ENCODE measurements around the gene TBC1D23.
"Not testable (repeated sequence)": the region's sequence is repeated elsewhere in the genome, so short reads cannot be mapped to it uniquely, and the experiment has no call there.

The TBC1D23 gene

GRCh38 chr3:100306695-100307094 is 45.9 kb downstream of the TBC1D23 start:
- no peak for DNase-seq (ENCODE audit: low spot score)

DNA sequence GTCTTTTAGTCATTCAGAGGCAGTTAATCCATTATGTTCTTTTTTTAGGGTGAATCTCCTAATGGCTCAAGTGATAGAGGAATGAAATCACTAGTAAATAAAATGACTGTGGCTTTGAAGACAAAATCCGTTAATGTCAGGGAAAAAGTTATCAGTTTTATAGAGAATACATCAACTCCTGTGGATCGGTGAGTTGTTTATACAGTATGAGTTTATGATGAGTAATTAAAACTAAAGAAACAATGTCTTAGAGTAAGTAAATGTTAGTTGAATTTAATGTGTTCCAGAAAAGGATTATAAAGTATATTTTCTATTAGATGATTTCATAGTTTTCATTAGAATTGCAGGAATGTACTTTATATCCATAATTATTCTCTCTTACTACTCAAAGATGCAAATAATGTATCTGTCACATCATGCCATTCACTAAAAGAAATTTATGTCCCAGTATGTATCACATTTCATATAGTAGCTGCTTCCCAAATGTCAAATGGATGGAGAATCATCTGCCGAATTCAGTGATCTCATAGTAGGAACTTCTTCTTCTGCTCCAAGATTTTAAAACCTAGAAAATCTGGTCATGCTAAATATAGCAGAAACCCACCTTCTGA is 49.7 kb downstream of the TBC1D23 start:
- DNase-seq (ENCODE audit: low spot score), result no peak

DNA sequence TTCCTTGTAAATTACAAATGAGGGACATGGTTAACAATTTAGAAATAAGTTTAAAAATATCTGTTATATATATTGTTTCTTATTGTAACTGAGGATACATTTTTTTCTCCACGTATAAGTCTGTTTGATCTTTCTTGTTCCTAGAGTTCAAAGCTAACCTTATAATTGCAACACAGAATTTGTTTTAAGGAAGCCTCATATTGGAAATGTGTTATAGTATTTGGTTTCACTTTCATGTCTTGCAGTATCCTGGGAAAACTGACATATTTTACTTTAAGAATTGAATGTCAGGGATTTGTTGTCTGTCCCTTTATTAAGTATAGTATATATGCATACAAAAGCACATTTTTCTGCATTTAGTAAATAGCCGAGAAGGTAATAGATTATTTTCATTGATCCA is 50.2 kb downstream of the TBC1D23 start:
- no peak for DNase-seq (ENCODE audit: low spot score)

GRCh38 chr3:100316641-100317069 is 55.9 kb downstream of the TBC1D23 start:
- peak; percentile 55 for DNase-seq (ENCODE audit: low spot score)

DNA sequence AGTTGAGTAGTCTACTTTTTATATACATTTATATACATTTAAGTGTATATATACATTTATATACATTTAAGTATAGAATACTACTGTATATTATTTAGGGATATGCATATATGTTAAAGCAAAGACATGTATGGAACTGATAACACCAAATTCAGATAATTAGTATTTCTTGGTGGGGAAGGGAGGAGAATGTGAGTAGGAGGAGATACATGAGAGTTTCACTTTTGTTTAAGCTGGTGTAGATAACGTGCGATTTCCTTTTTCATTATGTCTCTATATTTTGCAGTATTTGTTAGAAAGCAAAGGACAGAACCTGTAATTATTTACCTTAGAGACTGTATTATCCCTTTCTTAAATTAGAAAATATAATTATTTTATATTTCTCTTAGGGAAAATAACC is 57.1 kb downstream of the TBC1D23 start:
- no peak for DNase-seq (ENCODE audit: low spot score)

DNA sequence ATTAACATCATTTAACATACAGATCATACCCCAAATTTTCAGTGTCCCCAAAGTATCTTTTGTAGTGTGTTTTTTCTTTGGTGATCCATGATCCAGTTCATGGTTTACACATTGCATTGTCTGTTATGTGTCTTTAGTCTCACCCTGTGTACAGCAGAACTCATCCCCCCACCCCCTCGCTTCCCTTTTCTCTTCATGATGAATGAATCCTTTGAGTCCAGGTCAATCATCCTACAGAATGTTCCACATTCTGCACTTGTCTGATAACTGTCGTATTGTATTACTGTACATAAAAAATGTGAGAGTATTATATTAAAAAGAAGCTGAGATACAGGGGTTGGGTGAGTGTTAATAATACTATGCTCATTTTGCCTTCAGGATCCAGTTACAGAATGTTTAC is 59.2 kb downstream of the TBC1D23 start:
- DNase-seq (ENCODE audit: low spot score), result peak; percentile 25

- DNase-seq (ENCODE audit: low spot score), result no peak
Measured at GRCh38 chr3:100324044-100324443, 63.3 kb downstream of the TBC1D23 start.

GRCh38 chr3:100325827-100326226 is 65.0 kb downstream of the TBC1D23 start:
- DNase-seq (ENCODE audit: low spot score), result no peak

DNA sequence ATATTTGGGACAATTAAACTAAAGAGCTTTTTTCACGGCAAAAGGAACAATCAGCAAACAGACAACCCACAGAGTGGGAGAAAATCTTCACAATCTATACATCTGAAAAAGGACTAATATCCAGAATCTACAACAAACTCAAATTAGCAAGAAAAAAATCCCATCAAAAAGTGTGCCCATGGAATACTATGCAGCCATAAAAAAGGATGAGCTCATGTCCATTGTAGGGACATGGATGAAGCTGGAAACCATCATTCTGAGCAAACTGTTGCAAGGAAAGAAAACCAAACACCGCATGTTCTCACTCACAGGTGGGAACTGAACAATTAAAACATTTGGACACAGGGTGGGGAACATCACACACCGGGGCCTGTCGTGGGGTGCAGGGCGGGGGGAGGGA is 66.6 kb downstream of the TBC1D23 start:
- not testable (repeated sequence) for DNase-seq (ENCODE audit: low spot score)

DNA sequence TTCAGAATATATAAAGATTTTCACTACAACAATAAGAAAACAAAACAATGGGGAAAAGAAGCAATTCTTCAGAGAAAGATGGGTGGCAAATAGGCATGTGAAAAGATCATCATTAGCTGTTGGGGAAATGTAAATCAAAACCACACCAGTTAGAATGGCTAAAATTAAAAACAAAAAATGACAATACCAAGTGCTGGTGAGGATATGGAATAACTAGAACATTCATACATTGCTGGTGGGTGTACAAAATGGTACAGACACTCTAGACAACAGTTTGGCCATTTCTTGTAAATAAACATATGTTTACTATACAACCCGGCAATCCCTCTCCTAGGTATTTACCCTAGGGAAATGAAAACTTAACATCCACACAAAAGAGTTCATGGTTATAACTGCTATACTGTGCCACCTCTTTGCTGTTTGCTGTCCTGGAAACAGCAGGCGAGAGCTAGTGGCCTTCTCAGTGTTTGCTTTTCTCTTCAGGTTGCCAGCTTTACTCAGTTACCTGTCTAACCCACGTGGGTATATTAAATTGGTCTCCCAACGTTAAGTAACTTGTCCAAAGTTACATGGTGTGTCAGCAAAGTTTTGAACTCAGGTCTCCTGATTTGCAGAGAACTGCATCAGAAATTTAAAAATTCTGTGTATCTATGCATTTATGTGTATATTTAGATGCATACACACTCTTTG is 69.2 kb downstream of the TBC1D23 start:
- no peak for DNase-seq (ENCODE audit: low spot score)

DNA sequence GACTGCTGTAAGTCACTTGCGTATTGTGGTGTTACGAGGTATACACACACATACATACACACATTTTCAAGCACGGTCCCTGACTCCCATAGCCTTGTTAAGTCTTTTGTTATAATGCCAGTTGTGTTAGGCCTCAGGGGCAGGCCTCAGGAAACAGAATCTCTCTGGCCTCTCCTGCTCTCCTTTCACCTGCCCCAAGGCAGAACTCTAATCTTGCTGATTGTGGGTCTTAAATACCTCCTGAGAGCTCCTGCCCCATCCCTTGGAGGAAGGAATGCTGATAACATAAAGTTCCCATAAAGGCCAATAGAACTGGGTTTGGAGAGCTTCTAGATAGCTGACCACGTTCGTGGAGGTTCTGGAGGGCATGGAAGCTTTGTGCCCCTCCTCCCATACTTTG is 69.9 kb downstream of the TBC1D23 start:
- no peak for DNase-seq (ENCODE audit: low spot score)

GRCh38 chr3:100331660-100332059 is 70.9 kb downstream of the TBC1D23 start:
- no peak for DNase-seq (ENCODE audit: low spot score)

GRCh38 chr3:100333051-100333450 is 72.3 kb downstream of the TBC1D23 start:
- no peak for DNase-seq (ENCODE audit: low spot score)

DNA sequence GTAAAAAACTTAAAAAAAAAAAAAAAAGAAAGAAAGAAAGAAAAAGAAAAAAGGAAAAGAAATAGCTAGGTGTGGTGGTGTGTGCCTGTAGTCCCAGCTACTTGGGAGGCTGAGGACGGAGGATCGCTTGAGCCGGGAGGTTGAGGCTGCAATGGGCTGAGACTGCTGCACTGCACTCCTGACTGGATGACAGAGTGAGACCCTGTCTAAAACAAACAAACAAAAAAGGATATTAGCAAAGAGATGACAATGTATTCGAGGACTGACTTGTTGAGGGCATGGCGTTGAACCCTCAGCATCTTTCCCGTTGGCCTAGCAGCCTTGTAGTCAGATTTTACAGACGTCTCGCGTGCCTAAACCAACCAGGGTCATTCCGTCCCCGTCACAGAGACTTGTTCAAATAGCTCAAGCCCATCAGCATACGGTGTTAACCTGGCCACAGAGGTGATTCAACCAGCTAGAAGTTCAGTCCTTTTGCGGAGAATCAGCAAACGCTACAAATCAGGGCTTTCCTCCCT is 73.2 kb downstream of the TBC1D23 start:
- peak; percentile 17 for DNase-seq (ENCODE audit: low spot score)

DNA sequence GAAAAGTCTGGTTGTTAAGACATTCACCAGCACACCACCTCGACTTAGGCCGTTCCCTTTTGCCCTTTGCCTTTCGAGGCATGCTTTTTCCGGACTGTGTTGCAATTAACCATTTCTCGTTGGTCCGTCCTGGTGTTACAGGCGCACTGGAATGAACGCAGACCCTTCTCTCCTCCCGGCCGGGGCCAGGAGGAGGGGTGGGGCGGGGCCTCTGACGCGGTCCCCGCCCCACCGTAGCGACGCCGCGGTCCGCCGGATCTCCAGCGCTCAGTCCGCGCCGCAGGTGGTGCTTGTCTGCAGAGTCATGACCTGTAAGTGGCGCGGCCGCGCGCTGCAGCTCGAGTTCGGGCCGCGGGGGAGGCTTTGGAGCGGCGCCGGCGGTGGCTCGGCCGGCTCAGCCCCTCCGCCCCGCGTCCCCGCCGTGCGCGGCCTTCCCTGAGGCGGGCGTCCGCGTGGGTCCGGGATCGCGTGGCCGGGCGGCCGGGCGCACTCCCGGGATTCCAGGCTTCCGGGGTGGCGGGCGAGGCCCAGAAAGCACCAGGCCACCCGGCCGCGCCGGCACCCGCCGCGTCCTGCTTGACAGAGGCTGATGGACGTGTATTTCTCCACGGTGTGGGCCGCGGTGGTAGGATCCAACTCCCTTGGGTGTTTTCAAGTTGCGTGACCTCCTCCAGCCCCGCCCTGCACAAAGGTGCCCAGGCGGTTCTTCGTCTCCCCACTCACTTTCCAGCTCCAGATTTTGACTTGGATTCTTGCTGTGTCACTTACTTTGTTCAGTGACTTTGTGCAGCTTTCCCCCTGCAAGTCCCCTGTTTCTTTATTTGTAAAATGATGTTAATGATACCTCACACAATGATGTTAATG is 73.9 kb downstream of the TBC1D23 start, which contains the start of gene NIT2:
NIT2 (plus strand) TSS at position 270 of the 864 bp plus-strand sequence; CDS start at position 305, 35 bp downstream.
- peak; percentile 56 for DNase-seq (ENCODE audit: low spot score)

DNA sequence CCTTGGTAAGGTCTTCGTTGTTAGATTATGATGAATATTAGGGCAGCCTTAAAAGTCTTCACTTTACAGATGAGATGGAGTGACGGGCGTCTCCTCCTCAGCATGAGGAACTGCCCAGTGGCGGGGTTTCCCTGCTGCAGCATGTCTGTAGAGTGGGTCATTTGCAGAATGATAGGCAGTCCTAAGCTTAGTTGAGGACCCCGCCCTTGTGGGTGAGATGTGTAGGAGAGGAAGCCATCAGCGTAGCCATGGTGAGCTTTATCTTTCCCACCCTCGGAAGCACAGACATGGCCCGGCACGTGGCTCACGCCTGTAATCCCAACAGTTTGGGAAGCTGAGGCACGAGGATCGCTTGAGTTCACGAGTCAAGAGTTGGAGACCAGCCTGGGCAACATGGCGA is 74.6 kb downstream of the TBC1D23 start:
- no peak for DNase-seq (ENCODE audit: low spot score)

DNA sequence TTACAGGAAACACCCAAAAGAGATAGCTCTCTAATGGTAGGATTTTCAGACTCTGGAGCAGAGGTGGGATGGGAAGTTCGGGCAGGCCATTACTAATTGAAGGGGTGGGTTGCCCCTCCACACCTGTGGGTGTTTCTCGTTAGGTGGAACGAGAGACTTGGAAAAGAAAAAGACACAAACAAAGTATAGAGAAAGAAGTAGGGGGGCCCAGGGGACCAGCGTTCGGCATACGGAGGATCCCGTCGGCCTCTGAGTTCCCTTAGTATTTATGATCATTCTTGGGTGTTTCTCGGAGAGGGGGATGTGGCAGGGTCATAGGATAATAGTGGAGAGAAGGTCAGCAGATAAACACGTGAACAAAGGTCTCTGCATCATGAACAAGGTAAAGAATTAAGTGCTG is 75.4 kb downstream of the TBC1D23 start:
- not testable (repeated sequence) for DNase-seq (ENCODE audit: low spot score)

- no peak for DNase-seq (ENCODE audit: low spot score)
Measured at GRCh38 chr3:100338911-100339310, 78.1 kb downstream of the TBC1D23 start.

GRCh38 chr3:100339786-100340185 is 79.0 kb downstream of the TBC1D23 start:
- DNase-seq (ENCODE audit: low spot score), result no peak

GRCh38 chr3:100340527-100340926 is 79.7 kb downstream of the TBC1D23 start:
- DNase-seq (ENCODE audit: low spot score), result no peak

DNA sequence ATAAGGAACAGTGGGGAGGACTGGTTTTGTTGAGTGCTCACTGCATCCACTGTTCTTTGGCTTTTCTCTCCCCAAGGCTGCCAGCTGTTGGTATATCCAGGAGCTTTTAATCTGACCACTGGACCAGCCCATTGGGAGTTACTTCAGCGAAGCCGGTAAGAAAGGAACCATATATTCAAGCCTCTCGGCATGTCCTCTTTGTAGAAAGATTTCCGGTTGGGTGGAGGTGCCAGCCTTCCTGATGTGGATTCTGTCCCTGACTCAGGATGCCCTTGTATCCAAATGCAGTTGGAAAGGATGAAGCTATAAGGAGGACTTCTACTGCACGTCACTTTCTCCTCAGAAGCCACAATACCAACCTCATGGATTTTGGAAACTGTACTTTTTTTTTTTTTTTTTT is 87.9 kb downstream of the TBC1D23 start:
- DNase-seq (ENCODE audit: low spot score), result no peak

DNA sequence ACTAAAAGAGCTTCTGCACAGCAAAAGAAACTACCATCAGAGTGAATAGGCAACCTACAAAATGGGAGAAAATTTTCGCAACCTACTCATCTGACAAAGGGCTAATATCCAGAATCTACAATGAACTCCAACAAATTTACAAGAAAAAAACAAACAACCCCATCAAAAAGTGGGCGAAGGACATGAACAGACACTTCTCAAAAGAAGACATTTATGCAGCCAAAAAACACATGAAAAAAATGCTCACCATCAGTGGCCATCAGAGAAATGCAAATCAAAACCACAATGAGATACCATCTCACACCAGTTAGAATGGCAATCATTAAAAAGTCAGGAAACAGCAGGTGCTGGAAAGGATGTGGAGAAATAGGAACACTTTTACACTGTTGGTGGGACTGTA is 91.0 kb downstream of the TBC1D23 start:
- not testable (repeated sequence) for DNase-seq (ENCODE audit: low spot score)
